CD4-positive, alpha-beta T cell (primary cell): ENCODE data around the gene TMED3. TPM values are rescaled to one million over a fixed set of nuclear protein-coding genes. Genes with fewer than 3 reads are reported as not detected.
A peak's percentile ranks its signal among the peaks of the same experiment; 100 is the strongest.

Experiments
- ATAC-seq: fragments of 200-7000 bp; cut with Tn5 transposase; one replicate; pipeline ENCODE4 v1.10.0; 2022; ENCODE audit warnings: mild to moderate bottlenecking; ENCODE audit not compliant: poor library complexity
- CTCF ChIA-PET: fragments of 350-600 bp; sonication (Branson Sonifier 250); formaldehyde crosslinking; loops from one replicate; lab custom pipeline; 2021; ENCODE audit warnings: antibody characterized with exemption, inconsistent platforms; lab: Charles Lee
- POLR2A ChIA-PET: fragments of 350-600 bp; sonication (Branson Sonifier 250); formaldehyde crosslinking; loops from one replicate; lab custom pipeline; 2021; ENCODE audit warnings: antibody characterized with exemption, inconsistent platforms; lab: Charles Lee
- DNase-seq, 14 experiments: peaks; one replicate each; pipeline ENCODE4 v3.0.0-alpha.2; 2013 to 2020; ENCODE audit warnings: mixed read lengths in 2 of 14
- H3K27ac ChIP-seq, 2 donors: one replicate each; pipeline versions ENCODE4 v1.5.1 to v1.7.0; 2013; ENCODE audit warnings: low read length in 2 of 2, low read depth in 1 of 2, mild to moderate bottlenecking in 1 of 2
- H3K27me3 ChIP-seq, 2 experiments: 1 replicate in 1 of 2; 2 replicates in 1 of 2; pipeline versions ENCODE4 v1.6.1 to v1.7.0; 2013; ENCODE audit warnings: low read length in 2 of 2, control low read depth in 1 of 2, mild to moderate bottlenecking in 1 of 2, moderate library complexity in 1 of 2; ENCODE audit not compliant: insufficient read depth in 2 of 2, control insufficient read depth in 1 of 2
- H3K36me3 ChIP-seq: one replicate; pipeline ENCODE4 v1.6.1; 2013; ENCODE audit warnings: low read length, control low read depth; ENCODE audit not compliant: insufficient read depth
- H3K4me1 ChIP-seq: one replicate; pipeline ENCODE4 v1.6.1; 2013; ENCODE audit warnings: low read length, control low read depth; ENCODE audit not compliant: insufficient read depth
- H3K4me3 ChIP-seq: one replicate; pipeline ENCODE4 v1.5.1; 2013; ENCODE audit warnings: mild to moderate bottlenecking, low read length, moderate library complexity
- H3K9me3 ChIP-seq, 2 experiments: 1 replicate in 1 of 2; 2 replicates in 1 of 2; pipeline versions ENCODE4 v1.6.1 to v1.7.0; 2013; ENCODE audit warnings: low read length in 2 of 2, mild to moderate bottlenecking in 2 of 2, control low read depth in 1 of 2, moderate library complexity in 1 of 2; ENCODE audit not compliant: control insufficient read depth in 1 of 2, insufficient read depth in 1 of 2
- H3K27ac Mint-ChIP-seq: one replicate; pipeline ENCODE4 v1.8.0; 2020; ENCODE audit warnings: mixed read lengths
- H3K27me3 Mint-ChIP-seq: one replicate; pipeline ENCODE4 v1.8.0; 2021; ENCODE audit warnings: mixed read lengths
- H3K36me3 Mint-ChIP-seq: one replicate; pipeline ENCODE4 v1.8.0; 2021; ENCODE audit warnings: low read depth, mixed read lengths
- H3K4me1 Mint-ChIP-seq: one replicate; pipeline ENCODE4 v1.8.0; 2021; ENCODE audit warnings: low read depth, mixed read lengths
- H3K4me3 Mint-ChIP-seq: one replicate; pipeline ENCODE4 v1.8.0; 2020; ENCODE audit warnings: mild to moderate bottlenecking, mixed read lengths
- H3K9me3 Mint-ChIP-seq: one replicate; pipeline ENCODE4 v1.8.0; 2020; ENCODE audit warnings: mixed read lengths
- intact Hi-C, 2 experiments: fragments of 100-400 bp; cut with DNase I in 1 of 2; cut with micrococcal nuclease in 1 of 2; formaldehyde crosslinking; loops; one replicate each; pipeline versions ENCODE4 v1.15.1 to v1.9.0; 2023 to 2025; cut with DNase I, micrococcal nuclease
- total RNA-seq, 174 experiments: library from RNA in 2 of 174; stranded (reverse) in 2 of 174; gene quantifications; one replicate each; pipeline ENCODE4 v1.2.3 and lab custom pipeline; 2021 to 2026
- TF ChIP-seq, protein P1 (sequence below): fragments of 200-600 bp; IDR thresholded peaks from one replicate; pipeline ENCODE4 v1.8.0; 2022; ENCODE audit warnings: antibody characterized with exemption, mild to moderate bottlenecking

The TMED3 gene
- total RNA-seq, 2 experiments from 2014 or later = 12.2 to 12.7 TPM

DNA sequence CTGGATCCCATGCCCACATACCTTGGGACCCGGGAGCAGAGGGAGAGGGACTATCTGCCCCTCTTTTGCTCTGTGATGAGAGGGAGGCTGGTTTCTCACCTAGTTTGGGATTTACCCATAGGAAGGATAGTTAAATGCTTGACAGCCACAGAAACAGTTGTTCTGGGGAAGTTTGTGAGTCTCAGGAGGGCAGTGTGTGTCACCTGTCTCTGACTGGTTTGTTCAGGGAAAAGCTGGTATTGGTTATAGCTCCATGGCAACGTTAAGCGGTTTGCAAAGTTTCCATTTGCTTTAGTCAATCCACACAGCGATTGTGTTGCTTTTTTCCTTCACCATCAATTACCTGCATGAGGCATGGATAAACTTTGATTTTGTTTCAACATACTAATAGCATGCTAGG, 3.7 kb upstream of the TMED3 start:
- Mint-ChIP-seq H3K9me3 (no peaks in the 10 kb centered on the region), H3K4me3 (no peak overlapping the region), H3K4me1 (peaks cover 17% of the 10 kb centered on the region), H3K27me3 (peaks cover 37% of the 10 kb centered on the region), H3K36me3 (peaks cover 13% of the 10 kb centered on the region), H3K27ac (no peak overlapping the region)
- H3K27me3 ChIP-seq = peaks cover 0 to 11% of the 10 kb centered on the region in 2 experiments
- DNase-seq (no peak), ATAC-seq (no peak)
- TF ChIP-seq, protein P1, sequence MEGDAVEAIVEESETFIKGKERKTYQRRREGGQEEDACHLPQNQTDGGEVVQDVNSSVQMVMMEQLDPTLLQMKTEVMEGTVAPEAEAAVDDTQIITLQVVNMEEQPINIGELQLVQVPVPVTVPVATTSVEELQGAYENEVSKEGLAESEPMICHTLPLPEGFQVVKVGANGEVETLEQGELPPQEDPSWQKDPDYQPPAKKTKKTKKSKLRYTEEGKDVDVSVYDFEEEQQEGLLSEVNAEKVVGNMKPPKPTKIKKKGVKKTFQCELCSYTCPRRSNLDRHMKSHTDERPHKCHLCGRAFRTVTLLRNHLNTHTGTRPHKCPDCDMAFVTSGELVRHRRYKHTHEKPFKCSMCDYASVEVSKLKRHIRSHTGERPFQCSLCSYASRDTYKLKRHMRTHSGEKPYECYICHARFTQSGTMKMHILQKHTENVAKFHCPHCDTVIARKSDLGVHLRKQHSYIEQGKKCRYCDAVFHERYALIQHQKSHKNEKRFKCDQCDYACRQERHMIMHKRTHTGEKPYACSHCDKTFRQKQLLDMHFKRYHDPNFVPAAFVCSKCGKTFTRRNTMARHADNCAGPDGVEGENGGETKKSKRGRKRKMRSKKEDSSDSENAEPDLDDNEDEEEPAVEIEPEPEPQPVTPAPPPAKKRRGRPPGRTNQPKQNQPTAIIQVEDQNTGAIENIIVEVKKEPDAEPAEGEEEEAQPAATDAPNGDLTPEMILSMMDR = no peak
- no peaks in the 10 kb centered on the region for H3K9me3 ChIP-seq
- POLR2A ChIA-PET = no interaction called here
- peaks cover 16% of the 10 kb centered on the region for H3K4me1 ChIP-seq
- intact Hi-C loops = loop anchor here in 1 of 2 experiments (10.0 kb wide), 1 partner anchor 548 kb away; no protein-coding TSS in a partner anchor
- no peaks in the 10 kb centered on the region for H3K36me3 ChIP-seq
- no peak overlapping the region for H3K27ac ChIP-seq
- no peak overlapping the region for H3K4me3 ChIP-seq
- CTCF ChIA-PET = interaction anchor here (1.0 kb wide), 1 partner anchor 10 kb away, joined by 3 read pairs; no protein-coding TSS in a partner anchor

DNA sequence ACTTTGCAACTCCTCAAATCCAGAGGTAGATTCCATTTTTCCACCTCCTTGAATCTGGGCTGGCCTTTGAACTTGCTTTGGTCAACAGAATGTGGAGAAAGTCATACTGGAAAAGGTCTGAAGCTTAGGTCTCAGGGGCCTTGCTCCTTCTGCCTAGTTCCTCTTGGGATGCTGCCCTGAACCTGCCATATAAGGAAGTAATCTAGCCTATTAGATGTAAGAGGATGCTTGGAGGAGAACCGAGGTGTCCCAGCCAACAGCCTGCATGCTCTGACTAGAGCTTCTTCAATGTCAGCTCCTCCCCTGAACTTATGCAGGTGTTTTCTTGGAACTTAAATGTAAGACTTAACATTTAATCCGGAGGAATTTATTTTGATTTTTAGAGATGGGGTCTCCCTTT, 2.0 kb upstream of the TMED3 start:
- H3K4me3 Mint-ChIP-seq = peak overlapping the region; percentile 73
- H3K4me1 ChIP-seq = peaks cover 25% of the 10 kb centered on the region
- POLR2A ChIA-PET = interaction anchor here (0.6 kb wide), 1 partner anchor 175 kb away, joined by 5 read pairs; no protein-coding TSS in a partner anchor
- peaks cover 0 to 7% of the 10 kb centered on the region in 2 experiments for H3K27me3 ChIP-seq
- peaks cover 26% of the 10 kb centered on the region for H3K36me3 Mint-ChIP-seq
- H3K27me3 Mint-ChIP-seq = peaks cover 28% of the 10 kb centered on the region
- H3K27ac Mint-ChIP-seq = no peak overlapping the region
- H3K9me3 Mint-ChIP-seq = no peaks in the 10 kb centered on the region
- CTCF ChIA-PET = no interaction called here
- no peak overlapping the region for H3K27ac ChIP-seq
- ATAC-seq = no peak
- peaks cover 5% of the 10 kb centered on the region for H3K36me3 ChIP-seq
- peaks cover 33% of the 10 kb centered on the region for H3K4me1 Mint-ChIP-seq
- TF ChIP-seq, protein P1 = no peak
- H3K4me3 ChIP-seq = no peak overlapping the region
- no peaks in the 10 kb centered on the region for H3K9me3 ChIP-seq
- intact Hi-C loops = loop anchor here in 1 of 2 experiments (10.0 kb wide), 1 partner anchor 546 kb away; no protein-coding TSS in a partner anchor
- DNase-seq = no peak

DNA sequence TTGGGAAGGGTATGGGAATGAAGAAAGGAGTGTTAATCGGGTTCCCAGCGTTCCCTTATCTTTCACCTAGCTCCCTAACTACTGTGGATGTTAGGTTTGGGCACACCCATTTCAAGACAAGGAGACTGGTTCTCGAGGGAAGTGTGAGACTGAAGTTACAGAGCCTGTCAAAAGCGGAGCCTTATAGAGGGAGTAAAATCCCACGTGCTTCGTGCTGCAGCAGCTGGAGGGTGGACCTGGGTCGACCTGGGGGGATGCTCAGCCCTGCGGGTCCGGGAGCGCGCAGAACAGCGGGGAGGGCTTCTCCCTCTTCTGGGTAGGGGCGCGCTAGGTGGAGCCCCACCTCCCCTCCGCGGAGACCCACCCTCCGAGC, 314 bp upstream of the TMED3 start:
- Histone ChIP-seq H3K27me3 (peaks cover 0 to 6% of the 10 kb centered on the region in 2 experiments), H3K4me3 (peak overlapping the region; percentile 95), H3K9me3 (no peaks in the 10 kb centered on the region), H3K4me1 (peaks cover 25% of the 10 kb centered on the region), H3K27ac (no peak overlapping the region), H3K36me3 (peaks cover 23% of the 10 kb centered on the region)
- ATAC-seq (peak; percentile 42), DNase-seq (no peak)
- H3K4me1 Mint-ChIP-seq = peaks cover 42% of the 10 kb centered on the region
- peak overlapping the region; percentile 97 for H3K4me3 Mint-ChIP-seq
- CTCF ChIA-PET = no interaction called here
- TF ChIP-seq, protein P1 = no peak
- POLR2A ChIA-PET = interaction anchor here (0.5 to 1.2 kb wide), 3 partner anchors 10 to 543 kb away, joined by 3 to 4 read pairs (median 4); no protein-coding TSS in a partner anchor
- intact Hi-C loops = loop anchor here in 1 of 2 experiments (5.0 kb wide), 1 partner anchor 842 kb away; the partner anchor contains the start of gene FAH
- no peak overlapping the region for H3K27ac Mint-ChIP-seq
- peaks cover 13% of the 10 kb centered on the region for H3K27me3 Mint-ChIP-seq
- H3K9me3 Mint-ChIP-seq = no peaks in the 10 kb centered on the region
- H3K36me3 Mint-ChIP-seq = peaks cover 43% of the 10 kb centered on the region
